RWPE2 (cell line): ENCODE measurements around the gene RNF213.

Source experiments
- ATAC-seq: fragments of 200-7000 bp; cut with Tn5 transposase; 3 replicates; pipeline ENCODE4 v1.9.1; 2021; ENCODE audit warnings: low read depth
- DNase-seq: peaks from one replicate; pipeline ENCODE4 v3.0.0-alpha.2; 2020; ENCODE audit warnings: low spot score
- H3K27ac ChIP-seq: fragments of 450-650 bp; 2 replicates; pipeline ENCODE4 v1.5.1; 2017; ENCODE audit warnings: mild to moderate bottlenecking; ENCODE audit not compliant: poor library complexity, severe bottlenecking
- H3K27me3 ChIP-seq: fragments of 250-450 bp; sonication (Bioruptor Pico); 2 replicates; pipeline ENCODE4 v1.5.1; 2021; ENCODE audit warnings: mild to moderate bottlenecking, moderate library complexity; ENCODE audit not compliant: insufficient read depth, poor library complexity, severe bottlenecking
- H3K36me3 ChIP-seq: fragments of 250-450 bp; sonication (Bioruptor Pico); 2 replicates; pipeline ENCODE4 v1.5.1; 2020; ENCODE audit warnings: low read depth, mild to moderate bottlenecking, moderate library complexity
- H3K4me1 ChIP-seq: fragments of 250-450 bp; sonication (Bioruptor Pico); 2 replicates; pipeline ENCODE4 v1.5.1; 2021; ENCODE audit warnings: mild to moderate bottlenecking, moderate library complexity; ENCODE audit not compliant: insufficient read depth, poor library complexity, severe bottlenecking
- H3K4me3 ChIP-seq: fragments of 250-450 bp; sonication (Bioruptor Pico); 2 replicates; pipeline ENCODE4 v1.5.1; 2021; ENCODE audit warnings: mild to moderate bottlenecking, moderate library complexity; ENCODE audit not compliant: severe bottlenecking
- H3K9me3 ChIP-seq: fragments of 250-450 bp; sonication (Bioruptor Pico); 2 replicates; pipeline ENCODE4 v1.5.1; 2021; ENCODE audit warnings: mild to moderate bottlenecking, moderate library complexity; ENCODE audit not compliant: severe bottlenecking
- CTCF ChIP-seq: fragments of 450-650 bp; IDR thresholded peaks from one replicate; pipeline ENCODE4 v1.5.1; 2017; ENCODE audit warnings: mild to moderate bottlenecking, moderate library complexity; ENCODE audit not compliant: poor library complexity, severe bottlenecking

Gene RNF213

GRCh38 chr17:80223838-80224497, 36.7 kb upstream of the RNF213 start:
- Histone ChIP-seq H3K4me3 (no peak overlapping the region), H3K36me3 (no peaks in the 10 kb centered on the region), H3K27ac (no peak overlapping the region), H3K4me1 (no peaks in the 10 kb centered on the region), H3K9me3 (no peaks in the 10 kb centered on the region), H3K27me3 (no peaks in the 10 kb centered on the region)
- ATAC-seq (no peak), DNase-seq (no peak)
- no peak for TF ChIP-seq CTCF

GRCh38 chr17:80224683-80225082, 36.0 kb upstream of the RNF213 start:
- H3K9me3 ChIP-seq = no peaks in the 10 kb centered on the region
- DNase-seq (peak; percentile 59), ATAC-seq (no peak)
- no peaks in the 10 kb centered on the region for H3K27me3 ChIP-seq
- H3K4me3 ChIP-seq = no peak overlapping the region
- no peak for TF ChIP-seq CTCF
- no peak overlapping the region for H3K27ac ChIP-seq
- H3K36me3 ChIP-seq = no peaks in the 10 kb centered on the region
- no peaks in the 10 kb centered on the region for H3K4me1 ChIP-seq

- no peak overlapping the region for H3K27ac ChIP-seq
- H3K4me1 ChIP-seq = no peaks in the 10 kb centered on the region
- no peaks in the 10 kb centered on the region for H3K27me3 ChIP-seq
- ATAC-seq (no peak), DNase-seq (no peak)
- H3K36me3 ChIP-seq = no peaks in the 10 kb centered on the region
- no peaks in the 10 kb centered on the region for H3K9me3 ChIP-seq
- no peak for TF ChIP-seq CTCF
- H3K4me3 ChIP-seq = no peak overlapping the region
Observed at GRCh38 chr17:80225230-80225629, 35.4 kb upstream of the RNF213 start.

- Histone ChIP-seq H3K9me3 (peaks cover 5% of the 10 kb centered on the region), H3K36me3 (peaks cover 7% of the 10 kb centered on the region), H3K27me3 (no peaks in the 10 kb centered on the region), H3K4me1 (no peaks in the 10 kb centered on the region), H3K4me3 (no peak overlapping the region), H3K27ac (no peak overlapping the region)
- DNase-seq = no peak
- no peak for ATAC-seq
- TF ChIP-seq CTCF = no peak
Observed at GRCh38 chr17:80227156-80227555, 33.5 kb upstream of the RNF213 start.

GRCh38 chr17:80227666-80228065, 33.0 kb upstream of the RNF213 start:
- no peak for ATAC-seq
- no peak overlapping the region for H3K27ac ChIP-seq
- TF ChIP-seq CTCF = no peak
- H3K27me3 ChIP-seq = no peaks in the 10 kb centered on the region
- no peak for DNase-seq
- no peaks in the 10 kb centered on the region for H3K4me1 ChIP-seq
- H3K4me3 ChIP-seq = no peak overlapping the region
- H3K36me3 ChIP-seq = peaks cover 12% of the 10 kb centered on the region
- H3K9me3 ChIP-seq = peaks cover 10% of the 10 kb centered on the region
